BE2C (cell line): Measurements from ENCODE around the gene SIM2.
A peak's percentile ranks its signal among the peaks of the same experiment; 100 is the strongest.

Experiments
- DNase-seq: peaks from one replicate; pipeline ENCODE4 v3.0.0-alpha.2; 2020
- H3K27me3 ChIP-seq: fragments of 250-450 bp; sonication (Bioruptor Pico); 2 replicates; pipeline ENCODE4 v1.5.1; 2020; ENCODE audit warnings: mild to moderate bottlenecking
- H3K36me3 ChIP-seq: fragments of 250-450 bp; sonication (Bioruptor Pico); 2 replicates; pipeline ENCODE4 v1.5.1; 2020; ENCODE audit warnings: mild to moderate bottlenecking
- H3K4me1 ChIP-seq: fragments of 250-450 bp; sonication (Bioruptor Pico); 2 replicates; pipeline ENCODE4 v1.5.1; 2020
- H3K4me3 ChIP-seq: 2 replicates; pipeline ENCODE4 v1.5.1; 2011; ENCODE audit warnings: low read depth, low read length
- H3K9me3 ChIP-seq: fragments of 250-450 bp; sonication (Bioruptor Pico); 2 replicates; pipeline ENCODE4 v1.5.1; 2020
- CTCF ChIP-seq: IDR thresholded peaks from 2 replicates; pipeline ENCODE4 v1.5.1; 2012; ENCODE audit warnings: mild to moderate bottlenecking, low read depth, low read length

Gene SIM2

GRCh38 chr21:36722370-36723368 lies 23.8 kb downstream of the SIM2 start:
- Histone ChIP-seq H3K27me3 (peaks cover 60% of the 10 kb centered on the region), H3K4me3 (no peak overlapping the region), H3K36me3 (no peaks in the 10 kb centered on the region), H3K4me1 (no peaks in the 10 kb centered on the region), H3K9me3 (no peaks in the 10 kb centered on the region)
- DNase-seq, result no peak
- TF ChIP-seq CTCF, result no peak

- Histone ChIP-seq H3K27me3 (peaks cover 57% of the 10 kb centered on the region), H3K4me1 (no peaks in the 10 kb centered on the region), H3K36me3 (no peaks in the 10 kb centered on the region), H3K4me3 (no peak overlapping the region), H3K9me3 (no peaks in the 10 kb centered on the region)
- no peak for TF ChIP-seq CTCF
- DNase-seq, result no peak
Measured at GRCh38 chr21:36723371-36723881, 24.5 kb downstream of the SIM2 start.

- DNase-seq, result no peak
- H3K36me3 ChIP-seq, result no peaks in the 10 kb centered on the region
- H3K4me1 ChIP-seq, result no peaks in the 10 kb centered on the region
- no peaks in the 10 kb centered on the region for H3K9me3 ChIP-seq
- no peak overlapping the region for H3K4me3 ChIP-seq
- no peak for TF ChIP-seq CTCF
- H3K27me3 ChIP-seq, result peaks cover 57% of the 10 kb centered on the region
Measured at GRCh38 chr21:36724660-36725059, 25.7 kb downstream of the SIM2 start.

- H3K4me1 ChIP-seq, result no peaks in the 10 kb centered on the region
- no peaks in the 10 kb centered on the region for H3K9me3 ChIP-seq
- TF ChIP-seq CTCF, result no peak
- DNase-seq, result no peak
- peaks cover 63% of the 10 kb centered on the region for H3K27me3 ChIP-seq
- H3K36me3 ChIP-seq, result no peaks in the 10 kb centered on the region
- H3K4me3 ChIP-seq, result no peak overlapping the region
Measured at GRCh38 chr21:36725793-36726386, 27.0 kb downstream of the SIM2 start.

- Histone ChIP-seq H3K27me3 (peaks cover 64% of the 10 kb centered on the region), H3K36me3 (no peaks in the 10 kb centered on the region), H3K4me3 (no peak overlapping the region), H3K9me3 (no peaks in the 10 kb centered on the region), H3K4me1 (no peaks in the 10 kb centered on the region)
- DNase-seq, result no peak
- 0 out of 2 replicates have a peak, but pooled peaks have one; percentile 16 for TF ChIP-seq CTCF
Measured at GRCh38 chr21:36727866-36728265, 29.0 kb downstream of the SIM2 start.
